HG03095 (cell line): ENCODE results near the gene GOLT1B.

Experiments used
- ATAC-seq: cut with Tn5 transposase; IDR thresholded peaks from one replicate; pipeline ENCODE4 v1.9.1; 2021; ENCODE audit warnings: moderate library complexity; ENCODE audit not compliant: unreplicated experiment

Gene GOLT1B

GRCh38 chr12:21521541-21521940 is 20.0 kb downstream of the GOLT1B start:
- no peak for ATAC-seq

- ATAC-seq = no peak
Observed at GRCh38 chr12:21523148-21523547, 21.6 kb downstream of the GOLT1B start.

GRCh38 chr12:21526053-21526452 is 24.5 kb downstream of the GOLT1B start, which contains the start of gene SPX:
SPX (plus strand) TSS chr12:21526296; CDS start chr12:21526473, 177 bp downstream.
- ATAC-seq = no peak

- ATAC-seq = no peak
Observed at GRCh38 chr12:21526721-21527345, 25.2 kb downstream of the GOLT1B start.

- peak; percentile 94 for ATAC-seq
Observed at GRCh38 chr12:21527451-21528180, 26.0 kb downstream of the GOLT1B start.

- no peak for ATAC-seq
Observed at GRCh38 chr12:21528953-21529352, 27.4 kb downstream of the GOLT1B start.

GRCh38 chr12:21529456-21529855 is 27.9 kb downstream of the GOLT1B start:
- ATAC-seq = no peak

GRCh38 chr12:21538061-21538653 is 36.6 kb downstream of the GOLT1B start:
- ATAC-seq = no peak

GRCh38 chr12:21539797-21540196 is 38.2 kb downstream of the GOLT1B start:
- ATAC-seq = no peak

- ATAC-seq = no peak
Observed at GRCh38 chr12:21541773-21542172, 40.2 kb downstream of the GOLT1B start.

GRCh38 chr12:21542403-21542802 is 40.8 kb downstream of the GOLT1B start:
- ATAC-seq = no peak

GRCh38 chr12:21543151-21543550 is 41.6 kb downstream of the GOLT1B start:
- no peak for ATAC-seq

GRCh38 chr12:21545557-21545956 is 44.0 kb downstream of the GOLT1B start:
- ATAC-seq = no peak

- ATAC-seq = no peak
Observed at GRCh38 chr12:21546716-21547115, 45.1 kb downstream of the GOLT1B start.

- no peak for ATAC-seq
Observed at GRCh38 chr12:21547437-21547836, 45.8 kb downstream of the GOLT1B start.

- no peak for ATAC-seq
Observed at GRCh38 chr12:21551841-21552465, 50.4 kb downstream of the GOLT1B start.

- no peak for ATAC-seq
Observed at GRCh38 chr12:21552635-21553328, 51.2 kb downstream of the GOLT1B start.

GRCh38 chr12:21553329-21553675 is 51.7 kb downstream of the GOLT1B start:
- no peak for ATAC-seq

- ATAC-seq = no peak
Observed at GRCh38 chr12:21558100-21558679, 56.6 kb downstream of the GOLT1B start.

- no peak for ATAC-seq
Observed at GRCh38 chr12:21559855-21560569, 58.4 kb downstream of the GOLT1B start.
